Stimulated activated effector memory CD8-positive, alpha-beta T cell treated with anti-CD3 and anti-CD28 coated beads, Interleukin-12 subunit alpha, Interleukin-12 subunit beta, amount 100 ng/mL, for 72 hours (primary cell): Measurements from ENCODE around the gene FRMD4A.
"Not testable (repeated sequence)": the region's sequence is repeated elsewhere in the genome, so short reads cannot be mapped to it uniquely, and the experiment has no call there.

Source experiments
- ATAC-seq: fragments of 150-1000 bp; cut with Tn5 transposase; 2 replicates; pipeline ENCODE4 v1.10.0; 2021
- DNase-seq, 2 donors: peaks; one replicate each; pipeline ENCODE4 v3.0.0; 2021 to 2022; ENCODE audit warnings: low spot score in 2 of 2
- H3K27ac Mint-ChIP-seq: one replicate; pipeline ENCODE4 v1.8.0; 2022; ENCODE audit warnings: mild to moderate bottlenecking, mixed read lengths
- H3K36me3 Mint-ChIP-seq: one replicate; pipeline ENCODE4 v1.8.0; 2022; ENCODE audit warnings: mild to moderate bottlenecking, mixed read lengths
- H3K4me1 Mint-ChIP-seq: one replicate; pipeline ENCODE4 v1.8.0; 2022; ENCODE audit warnings: mixed read lengths
- H3K4me3 Mint-ChIP-seq: one replicate; pipeline ENCODE4 v1.8.0; 2022; ENCODE audit warnings: mild to moderate bottlenecking, mixed read lengths
- H3K9me3 Mint-ChIP-seq: one replicate; pipeline ENCODE4 v1.8.0; 2022; ENCODE audit warnings: mixed read lengths

FRMD4A gene

DNA sequence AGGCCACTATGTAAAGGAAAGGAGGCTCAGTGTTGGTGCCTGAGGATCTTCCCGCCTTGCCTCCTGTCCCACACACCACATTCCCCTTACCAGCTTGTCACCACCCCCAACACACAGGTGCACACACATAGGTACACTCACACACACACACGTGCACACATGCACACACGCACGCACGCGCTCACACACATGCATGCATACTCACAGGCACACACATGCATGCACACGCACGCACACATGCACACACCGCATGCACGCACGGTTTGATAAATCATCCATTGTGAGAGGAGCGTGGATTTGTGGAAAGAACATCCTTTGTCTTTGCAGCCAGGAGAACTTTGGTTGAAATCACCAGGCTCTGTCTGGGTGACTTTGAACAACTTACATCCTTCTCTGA lies 359.8 kb downstream of the FRMD4A start:
- H3K27ac Mint-ChIP-seq: no peak overlapping the region
- DNase-seq (no peak), ATAC-seq (no peak)
- no peaks in the 10 kb centered on the region for H3K9me3 Mint-ChIP-seq
- H3K4me1 Mint-ChIP-seq: no peaks in the 10 kb centered on the region
- no peaks in the 10 kb centered on the region for H3K36me3 Mint-ChIP-seq
- no peak overlapping the region for H3K4me3 Mint-ChIP-seq

DNA sequence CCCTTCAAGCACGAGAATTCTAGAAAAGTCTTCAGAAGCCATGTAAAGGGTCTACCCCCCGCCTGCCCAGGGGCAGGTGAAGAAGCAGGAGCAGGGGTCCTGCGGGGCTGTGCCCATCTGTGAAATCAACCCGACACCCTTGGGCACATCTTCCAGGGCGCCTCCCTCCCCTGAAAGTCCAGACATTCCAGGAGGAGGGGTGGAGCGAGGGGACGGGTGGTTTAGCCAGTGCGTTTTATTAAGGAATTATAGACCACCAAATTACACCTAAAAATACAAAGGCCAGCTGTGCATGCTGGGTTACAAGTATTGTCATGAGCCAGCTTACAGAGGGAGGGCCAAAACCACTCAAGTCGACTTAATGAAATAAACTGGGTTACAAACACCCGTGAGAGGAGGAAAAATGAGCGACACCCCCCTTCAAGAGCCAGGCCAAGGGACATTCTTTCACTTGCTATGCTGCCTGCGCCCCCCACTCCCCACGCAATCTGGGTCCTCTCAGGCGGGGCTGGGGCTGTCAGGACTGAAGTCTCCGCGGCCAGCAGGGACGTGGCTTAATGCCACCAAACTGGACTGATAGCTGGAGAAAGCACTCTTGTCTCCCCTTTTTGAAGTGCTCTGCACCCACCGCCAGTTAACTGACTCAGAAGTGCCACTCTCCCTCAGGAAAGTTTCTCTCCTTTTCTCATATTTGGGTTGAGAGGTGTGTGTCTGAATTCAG lies 360.3 kb downstream of the FRMD4A start:
- Mint-ChIP-seq H3K4me1 (no peaks in the 10 kb centered on the region), H3K36me3 (no peaks in the 10 kb centered on the region)

DNA sequence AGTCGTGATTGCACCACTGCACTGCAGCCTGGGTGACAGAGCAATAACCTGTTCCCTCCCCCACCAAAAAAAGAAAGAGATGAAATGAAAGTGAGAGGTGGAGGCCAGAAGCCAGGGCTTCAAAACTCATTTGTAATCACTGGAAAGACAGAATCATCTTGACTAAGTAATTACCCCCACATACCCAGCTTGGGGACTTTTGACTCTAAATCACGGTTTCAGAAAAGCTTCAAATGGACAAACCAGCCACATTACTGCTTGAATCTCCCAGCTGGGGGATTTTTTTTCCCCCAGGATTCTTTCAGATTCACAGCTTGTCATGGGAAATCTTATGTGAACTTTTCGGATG lies 361.0 kb downstream of the FRMD4A start:
- H3K27ac Mint-ChIP-seq: no peak overlapping the region
- ATAC-seq: peak; percentile 45
- no peak overlapping the region for H3K4me3 Mint-ChIP-seq
- H3K36me3 Mint-ChIP-seq: no peaks in the 10 kb centered on the region
- DNase-seq: no peak
- no peaks in the 10 kb centered on the region for H3K9me3 Mint-ChIP-seq
- H3K4me1 Mint-ChIP-seq: no peaks in the 10 kb centered on the region

More for the DNA sequence above, 360.3 kb downstream of the FRMD4A start:
- no peak overlapping the region for H3K4me3 Mint-ChIP-seq
- no peak for ATAC-seq
- no peak overlapping the region for H3K27ac Mint-ChIP-seq
- no peaks in the 10 kb centered on the region for H3K9me3 Mint-ChIP-seq
- no peak for DNase-seq

DNA sequence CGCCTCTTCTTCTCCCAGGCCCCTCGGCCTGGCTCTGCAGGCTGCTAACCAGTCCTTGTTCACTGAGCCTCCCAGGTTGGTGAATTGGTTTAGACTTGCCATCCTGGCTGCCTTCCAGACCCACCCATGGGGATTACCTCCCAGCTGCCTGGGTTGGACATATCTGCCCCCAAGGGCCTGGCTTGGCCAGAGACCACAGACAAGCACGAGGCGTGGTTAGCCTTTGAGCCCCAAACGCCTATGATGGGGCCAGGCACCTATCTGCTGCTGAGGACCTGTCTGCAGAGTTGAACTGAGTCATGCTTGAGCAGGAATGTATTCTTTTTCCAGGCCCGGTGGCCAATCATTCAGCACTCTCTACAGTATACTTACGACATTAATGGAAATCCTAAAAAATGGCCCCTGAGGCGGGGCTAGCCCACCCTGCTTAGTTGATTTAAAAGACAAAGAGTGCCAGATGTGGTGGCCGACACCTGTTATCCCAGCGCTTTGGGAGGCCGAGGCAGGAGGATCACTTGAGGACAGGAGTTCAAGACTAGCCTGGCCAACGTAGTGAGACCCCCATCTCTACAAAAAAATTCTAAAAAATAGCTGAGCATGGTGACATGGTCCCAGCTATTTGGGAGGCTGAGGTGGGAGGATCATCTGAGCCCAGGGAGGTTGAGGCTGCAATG lies 361.5 kb downstream of the FRMD4A start:
- H3K27ac Mint-ChIP-seq: no peak overlapping the region
- no peak for DNase-seq

DNA sequence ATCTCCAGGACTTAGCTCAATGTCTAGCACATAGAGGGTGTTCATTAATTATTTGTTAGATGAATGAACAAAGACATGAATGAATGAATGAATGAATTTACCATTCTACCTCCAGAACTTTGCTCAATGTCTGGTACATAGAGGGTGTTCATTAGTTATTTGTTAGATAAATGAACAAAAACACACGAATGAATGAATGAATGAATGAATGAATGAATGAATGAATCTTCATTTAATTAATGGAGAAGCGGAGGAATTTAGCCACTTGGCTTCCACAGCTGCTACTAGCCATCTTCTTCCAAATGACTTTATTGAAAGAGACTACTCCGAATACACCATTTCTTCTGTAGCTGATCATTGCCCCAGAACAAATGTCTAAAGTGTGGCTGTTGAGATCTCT lies 368.9 kb downstream of the FRMD4A start:
- H3K36me3 Mint-ChIP-seq: no peaks in the 10 kb centered on the region
- ATAC-seq: no peak
- no peak overlapping the region for H3K4me3 Mint-ChIP-seq

More for the DNA sequence above, 361.5 kb downstream of the FRMD4A start:
- H3K4me3 Mint-ChIP-seq: no peak overlapping the region
- no peak for ATAC-seq
- no peaks in the 10 kb centered on the region for H3K9me3 Mint-ChIP-seq
- no peaks in the 10 kb centered on the region for H3K4me1 Mint-ChIP-seq
- H3K36me3 Mint-ChIP-seq: no peaks in the 10 kb centered on the region

DNA sequence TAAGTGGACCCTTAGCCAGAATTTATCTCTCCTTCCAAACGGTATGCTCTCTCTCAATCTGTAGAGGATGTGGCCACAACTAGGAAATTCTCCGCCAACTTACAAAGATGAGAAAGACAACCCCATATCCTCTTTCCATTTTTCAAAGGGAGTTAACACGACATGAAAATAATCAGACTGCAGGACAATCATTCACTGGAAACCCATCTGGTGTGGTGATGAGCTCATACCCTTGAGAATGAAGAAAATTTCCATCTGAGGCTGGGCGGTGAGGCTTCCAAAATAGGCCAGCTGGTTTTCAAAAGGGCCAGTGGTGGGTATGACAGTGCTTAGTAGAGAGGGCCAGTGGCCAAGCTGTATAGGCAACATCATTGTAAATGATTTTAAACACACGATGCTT lies 369.6 kb downstream of the FRMD4A start:
- DNase-seq (no peak), ATAC-seq (no peak)
- Mint-ChIP-seq H3K27ac (no peak overlapping the region), H3K36me3 (no peaks in the 10 kb centered on the region), H3K9me3 (no peaks in the 10 kb centered on the region), H3K4me1 (no peaks in the 10 kb centered on the region), H3K4me3 (no peak overlapping the region)

More for the DNA sequence above, 368.9 kb downstream of the FRMD4A start:
- no peaks in the 10 kb centered on the region for H3K4me1 Mint-ChIP-seq
- no peaks in the 10 kb centered on the region for H3K9me3 Mint-ChIP-seq
- H3K27ac Mint-ChIP-seq: no peak overlapping the region
- DNase-seq: no peak

DNA sequence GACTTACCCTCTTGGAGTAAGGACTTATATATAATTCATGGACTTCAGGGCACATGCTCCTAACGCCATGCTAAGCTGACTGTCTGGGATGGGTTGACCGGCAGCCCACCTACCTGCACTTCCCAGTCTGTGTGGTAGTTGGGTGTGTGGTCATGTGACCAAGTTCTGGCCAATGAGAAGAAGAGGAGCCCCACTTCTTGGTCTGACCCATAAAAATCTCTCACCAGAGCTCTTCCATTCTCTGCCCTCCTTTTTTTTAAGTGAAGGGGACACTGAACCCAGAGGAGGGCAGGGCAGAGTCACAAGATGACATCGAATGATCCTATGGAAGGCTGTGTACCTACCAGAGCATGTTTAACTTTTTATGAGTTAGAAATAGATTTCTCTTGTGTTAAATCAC lies 370.1 kb downstream of the FRMD4A start:
- DNase-seq (no peak), ATAC-seq (no peak)
- Mint-ChIP-seq H3K4me3 (no peak overlapping the region), H3K9me3 (no peaks in the 10 kb centered on the region), H3K36me3 (no peaks in the 10 kb centered on the region), H3K4me1 (no peaks in the 10 kb centered on the region), H3K27ac (no peak overlapping the region)

DNA sequence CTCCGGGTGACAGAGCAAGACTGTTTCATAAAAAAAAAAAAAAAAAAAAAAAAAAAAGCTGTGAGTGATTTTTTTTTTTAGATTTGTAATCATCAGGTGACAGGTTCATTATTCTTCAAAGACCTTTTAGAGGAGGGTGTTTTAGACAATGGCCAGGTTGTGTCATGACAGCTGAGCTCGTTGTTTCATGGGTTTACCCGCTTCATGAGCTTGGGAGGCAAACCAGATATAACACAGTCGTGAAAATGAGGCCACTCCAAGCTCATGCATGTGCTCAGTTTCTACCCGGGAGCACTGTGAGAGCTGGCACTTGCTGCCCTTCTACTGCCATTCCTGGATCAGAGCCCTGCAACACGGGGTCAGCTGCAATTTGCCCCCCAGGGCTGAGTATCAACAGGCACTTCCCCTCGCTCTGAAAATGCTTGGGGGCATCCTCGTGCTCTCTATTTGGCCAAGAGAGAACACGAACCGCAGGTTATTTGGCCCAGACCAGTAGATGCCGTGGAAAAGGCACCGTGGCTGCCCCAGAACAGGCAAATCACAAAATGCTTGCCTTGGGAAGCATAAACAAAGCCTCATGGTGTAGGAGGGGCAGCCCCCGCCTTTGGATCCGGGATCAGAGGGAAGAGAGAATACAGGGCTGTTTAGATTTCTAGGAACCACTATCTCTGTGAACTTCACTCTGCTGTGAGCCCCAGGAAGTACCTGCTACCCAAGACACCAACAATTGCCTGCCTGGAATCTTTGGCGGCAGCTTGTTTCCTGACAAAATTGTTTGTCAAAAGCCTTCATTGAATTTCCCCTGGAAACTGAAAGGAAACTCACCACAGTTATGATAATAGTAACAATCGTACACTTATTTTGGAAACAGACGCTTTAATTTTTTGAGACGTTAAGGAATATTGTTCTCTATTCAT lies 371.0 kb downstream of the FRMD4A start:
- Mint-ChIP-seq H3K4me1 (no peaks in the 10 kb centered on the region), H3K27ac (no peak overlapping the region), H3K4me3 (no peak overlapping the region), H3K9me3 (no peaks in the 10 kb centered on the region), H3K36me3 (no peaks in the 10 kb centered on the region)
- ATAC-seq (no peak), DNase-seq (no peak)

DNA sequence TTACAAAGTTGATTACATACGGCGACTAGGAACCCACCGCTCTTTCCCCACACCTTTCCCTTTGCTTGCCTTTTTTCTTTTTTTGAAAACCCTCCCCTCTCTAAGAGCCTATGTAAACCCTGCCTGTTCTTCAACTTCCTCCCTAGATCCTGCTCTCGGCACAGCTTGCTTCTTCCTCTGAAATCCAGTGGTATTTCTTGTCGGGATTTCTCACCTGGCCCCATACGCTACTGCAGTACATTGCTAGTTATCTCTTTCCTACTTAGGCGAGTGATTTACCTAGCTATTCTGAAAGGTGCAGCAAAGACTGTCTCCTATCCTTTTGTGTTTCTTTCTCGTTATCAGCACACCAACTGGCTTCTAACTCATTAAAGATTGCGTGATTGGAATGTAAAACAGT lies 372.9 kb downstream of the FRMD4A start:
- no peaks in the 10 kb centered on the region for H3K36me3 Mint-ChIP-seq

DNA sequence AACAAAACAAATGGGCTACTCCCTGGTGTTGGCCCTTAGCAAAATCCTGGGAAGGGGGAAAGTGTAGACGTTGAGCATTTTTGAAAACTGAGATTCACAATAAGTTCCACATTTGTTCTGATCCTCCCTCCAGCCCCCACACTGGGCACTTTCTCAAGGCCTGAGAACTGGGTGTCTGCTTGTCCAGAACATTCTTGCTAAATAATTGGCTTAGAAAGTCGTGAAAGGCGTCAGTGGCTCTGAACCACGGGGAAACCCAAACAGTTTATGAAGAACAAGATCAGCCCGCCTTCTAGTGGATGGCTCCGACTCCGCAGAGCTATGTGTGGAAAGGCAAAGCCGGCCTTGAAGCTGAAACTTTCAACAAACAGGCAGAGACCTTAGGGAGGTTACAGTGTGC lies 373.9 kb downstream of the FRMD4A start:
- no peaks in the 10 kb centered on the region for H3K4me1 Mint-ChIP-seq
- H3K27ac Mint-ChIP-seq: no peak overlapping the region
- no peak for ATAC-seq
- H3K36me3 Mint-ChIP-seq: no peaks in the 10 kb centered on the region
- no peak overlapping the region for H3K4me3 Mint-ChIP-seq
- DNase-seq: no peak
- H3K9me3 Mint-ChIP-seq: no peaks in the 10 kb centered on the region

More for the DNA sequence above, 372.9 kb downstream of the FRMD4A start:
- Mint-ChIP-seq H3K27ac (no peak overlapping the region), H3K9me3 (no peaks in the 10 kb centered on the region), H3K4me3 (no peak overlapping the region), H3K4me1 (no peaks in the 10 kb centered on the region)
- ATAC-seq: no peak
- DNase-seq: no peak

DNA sequence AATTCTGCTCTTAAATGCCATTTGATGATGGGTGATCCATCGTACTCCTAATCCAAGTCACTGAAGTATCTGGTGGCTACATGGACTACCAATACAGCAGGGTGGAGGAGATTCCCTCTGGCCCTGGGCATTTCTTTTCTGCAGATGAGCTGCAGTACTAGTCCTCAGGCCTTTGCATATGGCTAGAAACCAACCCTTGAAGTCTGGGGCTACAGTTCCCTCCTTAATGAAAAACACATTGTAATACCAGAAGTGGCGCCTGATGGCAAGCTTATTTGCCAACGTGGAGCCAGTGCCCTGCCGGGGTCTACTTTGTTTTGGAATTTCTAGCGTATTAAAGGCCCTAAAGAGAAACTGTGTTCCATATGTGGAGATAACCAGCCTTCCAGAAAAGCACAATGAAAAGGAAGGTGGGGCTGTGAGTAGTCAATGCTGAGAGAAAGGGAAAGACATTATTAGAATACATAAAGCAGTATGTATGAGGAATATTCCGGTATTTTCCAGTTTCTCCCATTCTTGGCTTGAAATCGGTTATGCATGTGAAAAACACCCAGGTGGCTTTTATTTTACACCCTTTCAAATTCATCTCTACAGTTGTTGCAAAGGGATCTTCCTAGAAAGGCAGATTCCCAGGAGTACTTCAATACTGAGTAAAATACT lies 375.2 kb downstream of the FRMD4A start:
- Mint-ChIP-seq H3K36me3 (no peaks in the 10 kb centered on the region), H3K27ac (no peak overlapping the region), H3K9me3 (peaks cover 7% of the 10 kb centered on the region), H3K4me1 (no peaks in the 10 kb centered on the region), H3K4me3 (no peak overlapping the region)
- DNase-seq: no peak
- ATAC-seq: no peak

DNA sequence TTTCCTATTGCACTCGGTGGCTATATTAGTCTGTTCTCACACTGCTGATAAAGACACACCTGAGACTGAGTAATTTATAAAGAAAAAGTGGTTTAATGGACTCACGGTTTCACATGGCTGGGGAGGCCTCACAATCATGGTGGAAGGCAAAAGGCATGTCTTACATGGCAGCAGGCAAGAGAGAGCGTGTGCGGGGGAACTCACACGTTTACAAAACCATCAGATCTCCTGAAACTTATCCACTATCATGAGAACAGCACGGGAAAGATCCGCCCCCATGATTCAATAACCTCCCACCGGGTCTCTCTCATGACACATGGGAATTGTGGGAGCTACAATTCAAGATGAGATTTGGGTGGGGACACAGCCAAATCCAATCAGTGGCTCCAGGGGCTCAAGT lies 376.5 kb downstream of the FRMD4A start:
- H3K27ac Mint-ChIP-seq, H3K36me3 Mint-ChIP-seq, H3K4me1 Mint-ChIP-seq, DNase-seq, H3K9me3 Mint-ChIP-seq, ATAC-seq, H3K4me3 Mint-ChIP-seq: not testable (repeated sequence)

DNA sequence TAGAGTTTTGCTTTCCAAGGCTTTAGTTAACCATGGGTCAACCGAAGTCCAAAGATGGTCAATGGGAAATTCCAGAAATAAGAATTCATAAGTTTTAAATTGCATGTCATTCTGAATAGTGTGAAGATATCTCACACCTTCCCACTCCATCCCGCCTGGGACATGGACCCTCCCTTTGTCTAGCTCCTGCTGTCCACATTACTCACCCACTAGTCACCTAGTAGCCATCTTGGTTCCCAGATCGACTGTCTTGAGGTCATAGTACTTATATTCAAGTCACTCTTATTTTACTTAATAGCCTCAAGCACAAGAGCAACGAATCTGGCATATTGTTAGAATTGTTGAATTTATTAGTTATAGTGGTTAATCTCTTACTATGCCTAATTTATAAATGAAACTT lies 377.4 kb downstream of the FRMD4A start:
- peaks cover 7% of the 10 kb centered on the region for H3K9me3 Mint-ChIP-seq
- DNase-seq (no peak), ATAC-seq (no peak)
- no peaks in the 10 kb centered on the region for H3K36me3 Mint-ChIP-seq
- no peak overlapping the region for H3K27ac Mint-ChIP-seq
- H3K4me3 Mint-ChIP-seq: no peak overlapping the region
- H3K4me1 Mint-ChIP-seq: no peaks in the 10 kb centered on the region

DNA sequence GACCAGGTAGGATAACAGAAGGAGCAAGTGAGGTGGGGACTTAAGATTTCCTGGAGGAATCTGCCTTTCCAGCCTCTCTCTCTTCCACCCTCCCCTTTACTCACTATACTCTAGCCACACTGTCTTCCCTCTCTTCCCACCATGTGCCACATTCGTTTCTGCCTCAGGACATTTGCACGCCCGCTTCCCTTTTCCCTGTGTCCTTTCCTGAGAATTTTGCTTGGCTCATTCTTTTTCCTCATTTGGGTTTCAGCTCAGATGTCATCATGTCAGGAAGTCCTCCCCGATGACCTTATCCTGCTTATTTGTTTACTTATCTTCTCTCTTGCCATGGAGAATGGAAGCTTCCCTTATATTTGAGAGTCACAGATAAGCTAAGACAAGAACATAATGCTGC lies 380.2 kb downstream of the FRMD4A start:
- no peak for DNase-seq
- no peak overlapping the region for H3K4me3 Mint-ChIP-seq
- H3K36me3 Mint-ChIP-seq: no peaks in the 10 kb centered on the region
- no peaks in the 10 kb centered on the region for H3K4me1 Mint-ChIP-seq
- ATAC-seq: no peak
- H3K9me3 Mint-ChIP-seq: peaks cover 7% of the 10 kb centered on the region
- H3K27ac Mint-ChIP-seq: no peak overlapping the region

DNA sequence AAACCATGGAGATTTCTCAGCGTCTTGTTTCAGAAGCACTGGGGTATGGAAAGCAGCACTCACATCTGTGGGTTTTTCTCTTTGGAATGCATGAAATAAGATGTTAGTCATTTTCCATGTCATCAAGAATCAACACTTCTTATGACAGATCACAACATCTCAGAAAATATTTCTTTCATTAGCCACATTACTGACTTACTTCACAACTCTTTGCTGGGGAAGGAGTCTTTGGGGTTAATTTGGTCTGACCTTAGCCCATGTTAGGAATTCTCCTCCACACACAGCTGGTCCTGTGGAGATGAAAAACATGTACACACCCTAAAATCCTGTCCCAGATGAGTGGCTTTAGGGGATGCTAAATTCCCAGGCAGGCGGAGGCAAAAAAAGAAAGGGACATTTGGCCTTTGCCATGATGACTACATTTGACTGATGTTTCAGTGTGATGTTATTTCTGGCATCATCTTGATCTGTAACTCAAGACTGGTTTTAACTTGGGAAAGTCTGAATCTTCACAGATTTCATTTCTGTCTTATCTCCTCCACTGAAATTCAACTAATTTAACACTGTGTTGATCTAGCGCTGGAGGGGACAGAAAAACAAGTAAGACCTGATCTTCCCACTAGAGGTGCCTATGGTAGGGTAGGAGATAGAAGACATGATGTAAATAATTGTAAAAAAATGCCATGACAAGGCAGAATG lies 380.7 kb downstream of the FRMD4A start:
- peaks cover 7% of the 10 kb centered on the region for H3K9me3 Mint-ChIP-seq
- ATAC-seq (no peak), DNase-seq (no peak)
- no peaks in the 10 kb centered on the region for H3K4me1 Mint-ChIP-seq
- no peak overlapping the region for H3K4me3 Mint-ChIP-seq
- no peaks in the 10 kb centered on the region for H3K36me3 Mint-ChIP-seq
- no peak overlapping the region for H3K27ac Mint-ChIP-seq
